ENCODE measurements around the gene ASH1L. TPM values are rescaled to one million over a fixed set of nuclear protein-coding genes. Genes with fewer than 3 reads are reported as not detected.
"Not testable (repeated sequence)": the region's sequence is repeated elsewhere in the genome, so short reads cannot be mapped to it uniquely, and the experiment has no call there.

Gene ASH1L
- total RNA-seq, result 100 to 1,000 TPM in 1 of 4 donors, 10 to 100 TPM in 3; 58.3 to 101 (median 73.8) TPM

GRCh38 chr1:155562581-155563376 is at the start of gene ASH1L:
ASH1L (minus strand) TSS chr1:155562803; CDS start chr1:155521519, 41,284 bp downstream.
- no peaks in the 10 kb centered on the region for H3K9me3 ChIP-seq
- H3K36me3 ChIP-seq, result no peaks in the 10 kb centered on the region
- DNase-seq, result peak; percentile 89 to 96 (median 96)
- peak within 1 kb of the TSS; percentile 86 to 90 (median 88) for H3K4me3 ChIP-seq
- TF ChIP-seq POLR2A (IDR thresholded peaks at IDR 0.05), result peak; percentile 95 to 96
- TF ChIP-seq CTCF (IDR thresholded peaks at IDR 0.05), result peak in 3 of 6 experiments; percentile 22 to 32 (median 28)
- H3K27me3 ChIP-seq, result no peaks in the 10 kb centered on the region
- peaks cover 0 to 43% (median 8%) of the 10 kb centered on the region in 4 donors for H3K4me1 ChIP-seq
- H3K27ac ChIP-seq, result peak within 1 kb of the TSS; percentile 95 to 97 (median 96)

GRCh38 chr1:155610257-155610647 is 47.6 kb upstream of the ASH1L start:
- Histone ChIP-seq H3K27ac (peak overlapping the region in 1 of 4 donors; percentile 48), H3K4me3 (peak overlapping the region; percentile 52 to 88 (median 64))
- H3K27me3 ChIP-seq, H3K4me1 ChIP-seq, H3K36me3 ChIP-seq, H3K9me3 ChIP-seq, DNase-seq: not testable (repeated sequence)

GRCh38 chr1:155609515-155610256 is 47.1 kb upstream of the ASH1L start, which contains the start of gene MSTO1:
MSTO1 (plus strand) TSS chr1:155610218; CDS start chr1:155610249, 31 bp downstream.
- Histone ChIP-seq H3K4me3 (peak within 1 kb of the TSS; percentile 52 to 88 (median 64)), H3K4me1 (peaks cover 0 to 3% (median 0%) of the 10 kb centered on the region in 4 donors), H3K36me3 (peaks cover 0 to 8% (median 0%) of the 10 kb centered on the region in 3 donors), H3K27ac (peak within 1 kb of the TSS; percentile 48 to 79 (median 70)), H3K27me3 (no peaks in the 10 kb centered on the region), H3K9me3 (no peaks in the 10 kb centered on the region)
- TF ChIP-seq POLR2A (IDR thresholded peaks at IDR 0.05) (peak in 1 of 2 donors; percentile 33), CTCF (IDR thresholded peaks at IDR 0.05) (peak in 1 of 6 experiments; percentile 14)
- peak; percentile 93 to 98 (median 95) for DNase-seq

- peak in 2 of 3 donors; percentile 43 to 44 for DNase-seq
- Histone ChIP-seq H3K4me1 (peaks cover 0 to 3% (median 0%) of the 10 kb centered on the region in 4 donors), H3K27ac (no peak overlapping the region), H3K36me3 (peaks cover 0 to 8% (median 0%) of the 10 kb centered on the region in 3 donors), H3K4me3 (no peak overlapping the region), H3K27me3 (no peaks in the 10 kb centered on the region), H3K9me3 (no peaks in the 10 kb centered on the region)
- TF ChIP-seq POLR2A (IDR thresholded peaks at IDR 0.05), result no peak
- no peak for TF ChIP-seq CTCF (IDR thresholded peaks at IDR 0.05)
Observed at GRCh38 chr1:155608888-155609225, 46.3 kb upstream of the ASH1L start.

GRCh38 chr1:155607708-155608107 is 45.1 kb upstream of the ASH1L start:
- Histone ChIP-seq H3K27ac (no peak overlapping the region), H3K4me3 (no peak overlapping the region), H3K36me3 (peaks cover 0 to 2% (median 0%) of the 10 kb centered on the region in 3 donors), H3K27me3 (no peaks in the 10 kb centered on the region), H3K4me1 (peaks cover 0 to 3% (median 0%) of the 10 kb centered on the region in 4 donors), H3K9me3 (no peaks in the 10 kb centered on the region)
- DNase-seq, result peak in 2 of 3 donors; percentile 3 to 41
- TF ChIP-seq POLR2A (IDR thresholded peaks at IDR 0.05) (no peak), CTCF (IDR thresholded peaks at IDR 0.05) (no peak)

- not testable (repeated sequence) for DNase-seq, H3K27me3 ChIP-seq, H3K36me3 ChIP-seq, H3K4me3 ChIP-seq, H3K4me1 ChIP-seq, H3K27ac ChIP-seq, H3K9me3 ChIP-seq
Observed at GRCh38 chr1:155599828-155600572, 37.4 kb upstream of the ASH1L start.

Measured in Peyer's patch (tissue), 4 donors.